Natural killer cell treated with Interleukin-12 subunit alpha and Interleukin-12 subunit beta and Interleukin-15 and Interleukin-18, amount 100 ng/mL, for 72 hours (primary cell): ENCODE measurements around the gene MARCKS. TPM values are rescaled to one million over a fixed set of nuclear protein-coding genes. Genes with fewer than 3 reads are reported as not detected.

ENCODE experiments used
- ATAC-seq, 2 donors: fragments of 150-1000 bp; cut with Tn5 transposase in 1 of 2; sonication (Bioruptor Pico), chemical (Tn5 transposase) in 1 of 2; 2 replicates each; pipeline ENCODE4 v1.10.0; 2021
- DNase-seq: peaks from one replicate; pipeline ENCODE4 v3.0.0; 2022; ENCODE audit warnings: low spot score
- H3K27ac Mint-ChIP-seq, 2 donors: 1 replicate in 1 of 2; 2 replicates in 1 of 2; pipeline ENCODE4 v1.8.0; 2022; ENCODE audit warnings: mixed read lengths in 2 of 2, mild to moderate bottlenecking in 1 of 2, moderate library complexity in 1 of 2
- H3K27me3 Mint-ChIP-seq, 2 donors: 1 replicate in 1 of 2; 2 replicates in 1 of 2; pipeline ENCODE4 v1.8.0; 2022; ENCODE audit warnings: mixed read lengths in 2 of 2
- H3K36me3 Mint-ChIP-seq: one replicate; pipeline ENCODE4 v1.8.0; 2022; ENCODE audit warnings: mixed read lengths
- H3K4me1 Mint-ChIP-seq, 2 donors: 1 replicate in 1 of 2; 2 replicates in 1 of 2; pipeline ENCODE4 v1.8.0; 2022; ENCODE audit warnings: low read depth in 2 of 2, mixed read lengths in 2 of 2, mild to moderate bottlenecking in 1 of 2
- H3K4me3 Mint-ChIP-seq: one replicate; pipeline ENCODE4 v1.8.0; 2022; ENCODE audit warnings: mixed read lengths
- H3K9me3 Mint-ChIP-seq: 2 replicates; pipeline ENCODE4 v1.8.0; 2022; ENCODE audit warnings: mixed read lengths
- total RNA-seq, 2 donors: library from RNA; stranded (reverse); gene quantifications; one replicate each; pipeline ENCODE4 v1.2.3, GENCODE V29; 2022

MARCKS gene
- total RNA-seq, 2 donors from 2014 or later = 0.74 to 1.1 TPM

DNA sequence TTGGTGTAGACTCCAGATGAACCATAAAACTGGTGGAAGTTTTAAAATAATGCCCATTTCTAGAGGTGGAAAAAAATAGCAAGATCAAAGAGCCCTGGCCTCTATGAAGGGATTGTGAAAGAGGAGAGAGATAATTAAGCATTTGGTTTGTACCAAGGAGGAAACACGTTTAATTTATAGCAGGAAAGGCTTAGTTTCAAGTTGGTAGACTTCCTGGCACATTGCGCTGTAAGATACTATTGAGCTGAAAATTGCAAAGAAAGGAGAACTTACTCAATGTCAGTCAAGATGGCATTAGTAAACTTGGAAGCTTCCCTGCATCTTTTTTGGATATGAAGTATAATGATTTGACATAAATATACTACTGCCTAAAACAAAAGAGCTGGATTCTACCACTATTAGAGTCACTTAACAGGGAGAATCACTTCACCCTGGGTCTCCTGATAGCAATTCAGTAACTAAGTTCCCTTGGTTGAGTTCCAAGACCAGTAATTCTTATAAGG lies 24.4 kb downstream of the MARCKS start:
- Mint-ChIP-seq H3K27ac (no peak overlapping the region), H3K4me3 (no peak overlapping the region), H3K27me3 (peaks cover 22 to 43% of the 10 kb centered on the region in 2 donors), H3K36me3 (no peaks in the 10 kb centered on the region), H3K4me1 (no peaks in the 10 kb centered on the region), H3K9me3 (no peaks in the 10 kb centered on the region)
- DNase-seq (no peak), ATAC-seq (no peak)

GRCh38 chr6:113882336-113883022 lies 25.3 kb downstream of the MARCKS start:
- Mint-ChIP-seq H3K9me3 (no peaks in the 10 kb centered on the region), H3K4me3 (no peak overlapping the region), H3K36me3 (no peaks in the 10 kb centered on the region), H3K4me1 (no peaks in the 10 kb centered on the region), H3K27me3 (peaks cover 22 to 38% of the 10 kb centered on the region in 2 donors), H3K27ac (no peak overlapping the region)
- DNase-seq = no peak
- ATAC-seq = no peak

- no peak for DNase-seq
These were observed 26.9 kb downstream of the MARCKS start for GRCh38 chr6:113884011-113884410.

DNA sequence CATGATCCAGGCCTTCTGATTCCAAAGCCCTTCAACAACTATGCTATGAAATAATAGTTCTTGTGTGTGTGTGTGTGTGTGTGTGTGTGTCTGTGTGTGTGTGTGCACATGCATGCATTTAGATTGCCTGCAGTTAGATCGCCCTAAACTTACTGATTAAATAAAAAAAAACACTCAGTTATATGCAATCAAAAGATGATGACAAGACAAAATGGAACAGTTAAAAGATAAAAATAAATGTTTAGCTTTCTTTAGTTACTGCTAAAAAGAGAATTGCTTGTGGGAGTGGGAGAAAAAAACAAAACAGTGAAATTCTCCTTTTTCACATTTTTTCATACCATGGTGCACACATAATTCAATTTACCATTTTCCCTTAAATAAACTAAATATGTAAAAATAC lies 29.4 kb downstream of the MARCKS start:
- Mint-ChIP-seq H3K9me3 (no peaks in the 10 kb centered on the region), H3K4me3 (no peak overlapping the region)

More at GRCh38 chr6:113884011-113884410, 26.9 kb downstream of the MARCKS start:
- Mint-ChIP-seq H3K27me3 (peaks cover 20 to 28% of the 10 kb centered on the region in 2 donors), H3K36me3 (no peaks in the 10 kb centered on the region), H3K4me3 (no peak overlapping the region), H3K27ac (no peak overlapping the region), H3K4me1 (no peaks in the 10 kb centered on the region), H3K9me3 (no peaks in the 10 kb centered on the region)
- ATAC-seq = no peak

DNA sequence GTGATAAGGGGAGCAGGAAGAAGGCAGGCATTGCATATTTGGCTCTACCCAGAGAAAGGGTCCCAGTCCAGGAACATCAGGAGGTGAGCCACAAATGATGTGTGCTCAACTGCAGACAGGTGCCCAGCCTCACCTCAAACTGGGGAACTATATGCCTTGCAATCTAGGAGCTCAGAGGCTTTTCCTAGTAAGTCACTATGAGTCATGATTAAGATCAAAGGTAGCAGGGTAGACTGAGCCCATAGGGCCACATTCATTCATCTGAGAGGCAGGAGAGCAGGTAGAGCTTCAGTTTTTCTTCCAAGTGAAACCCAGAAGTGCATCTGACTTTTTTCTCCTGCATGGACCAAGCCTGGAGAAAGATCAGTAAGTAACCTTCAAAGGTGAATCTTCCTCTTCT lies 31.3 kb downstream of the MARCKS start:
- no peak overlapping the region for H3K4me3 Mint-ChIP-seq
- H3K4me1 Mint-ChIP-seq = no peaks in the 10 kb centered on the region
- H3K36me3 Mint-ChIP-seq = no peaks in the 10 kb centered on the region
- H3K27me3 Mint-ChIP-seq = peaks cover 12 to 29% of the 10 kb centered on the region in 2 donors
- no peak for DNase-seq
- ATAC-seq = no peak
- H3K27ac Mint-ChIP-seq = no peak overlapping the region
- H3K9me3 Mint-ChIP-seq = no peaks in the 10 kb centered on the region

More for the DNA sequence above, 29.4 kb downstream of the MARCKS start:
- DNase-seq (no peak), ATAC-seq (no peak)
- Mint-ChIP-seq H3K27me3 (peaks cover 14 to 19% of the 10 kb centered on the region in 2 donors), H3K4me1 (no peaks in the 10 kb centered on the region), H3K36me3 (no peaks in the 10 kb centered on the region), H3K27ac (no peak overlapping the region)

- Mint-ChIP-seq H3K4me1 (no peaks in the 10 kb centered on the region), H3K4me3 (no peak overlapping the region), H3K9me3 (no peaks in the 10 kb centered on the region), H3K27ac (no peak overlapping the region), H3K36me3 (no peaks in the 10 kb centered on the region), H3K27me3 (peaks cover 13 to 31% of the 10 kb centered on the region in 2 donors)
- ATAC-seq = no peak
- no peak for DNase-seq
These were observed 31.9 kb downstream of the MARCKS start for GRCh38 chr6:113888956-113889630.

- DNase-seq (no peak), ATAC-seq (no peak)
- Mint-ChIP-seq H3K36me3 (no peaks in the 10 kb centered on the region), H3K4me3 (no peak overlapping the region), H3K27me3 (peaks cover 16 to 34% of the 10 kb centered on the region in 2 donors), H3K9me3 (no peaks in the 10 kb centered on the region), H3K4me1 (no peaks in the 10 kb centered on the region), H3K27ac (no peak overlapping the region)
These were observed 36.3 kb downstream of the MARCKS start for GRCh38 chr6:113893451-113893850.

- Mint-ChIP-seq H3K27me3 (peaks cover 16 to 34% of the 10 kb centered on the region in 2 donors), H3K9me3 (no peaks in the 10 kb centered on the region), H3K27ac (no peak overlapping the region), H3K36me3 (no peaks in the 10 kb centered on the region), H3K4me1 (no peaks in the 10 kb centered on the region), H3K4me3 (no peak overlapping the region)
- no peak for ATAC-seq
- DNase-seq = no peak
These were observed 36.7 kb downstream of the MARCKS start for GRCh38 chr6:113893866-113894265.

DNA sequence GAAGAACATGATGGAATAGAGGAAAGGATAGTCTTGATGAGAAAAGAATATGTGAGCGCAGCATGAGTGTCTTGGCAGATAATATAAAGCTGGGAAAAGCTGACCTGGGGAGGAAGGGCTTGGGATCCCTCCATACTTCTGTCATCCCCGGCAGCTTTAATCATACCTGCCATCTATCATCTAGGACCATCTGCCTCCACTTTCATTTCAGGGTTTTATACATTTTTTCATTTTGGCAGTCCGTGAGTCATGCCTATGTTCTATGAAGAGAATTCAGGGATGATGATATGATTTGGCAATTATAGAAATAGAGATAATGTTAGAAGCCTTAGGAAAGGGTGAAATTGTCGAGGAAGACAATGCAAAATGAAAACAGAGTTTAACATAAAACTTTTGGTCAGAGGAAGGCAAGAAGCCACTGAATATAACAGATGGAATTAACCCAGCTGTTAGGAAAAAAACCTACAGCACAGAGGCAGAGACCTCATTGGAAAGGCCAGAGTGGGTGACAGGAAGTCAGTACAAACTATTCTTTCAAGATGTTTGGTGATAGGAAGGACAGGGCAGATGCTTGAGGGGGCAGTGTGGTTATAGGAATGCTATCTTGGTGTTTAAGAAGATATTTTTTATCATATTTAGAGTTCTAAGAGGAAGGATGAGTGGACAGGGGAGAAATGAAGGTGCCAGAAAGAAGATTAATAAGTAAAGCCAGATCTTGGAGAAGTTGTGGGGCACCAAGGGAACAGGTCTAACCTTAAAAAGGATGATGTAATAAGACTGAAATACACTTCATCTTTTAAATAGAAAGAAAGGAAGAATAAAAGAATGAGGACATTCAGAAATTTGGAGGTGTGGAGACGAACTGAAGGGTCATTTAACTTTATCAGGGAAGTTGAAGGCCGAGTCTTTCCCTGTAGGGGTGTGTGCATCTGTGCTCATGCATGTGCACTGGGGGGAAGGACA lies 37.8 kb downstream of the MARCKS start:
- Mint-ChIP-seq H3K9me3 (no peaks in the 10 kb centered on the region), H3K4me1 (no peaks in the 10 kb centered on the region), H3K36me3 (no peaks in the 10 kb centered on the region), H3K4me3 (no peak overlapping the region), H3K27ac (no peak overlapping the region), H3K27me3 (peaks cover 18 to 45% of the 10 kb centered on the region in 2 donors)
- DNase-seq (no peak), ATAC-seq (no peak)

DNA sequence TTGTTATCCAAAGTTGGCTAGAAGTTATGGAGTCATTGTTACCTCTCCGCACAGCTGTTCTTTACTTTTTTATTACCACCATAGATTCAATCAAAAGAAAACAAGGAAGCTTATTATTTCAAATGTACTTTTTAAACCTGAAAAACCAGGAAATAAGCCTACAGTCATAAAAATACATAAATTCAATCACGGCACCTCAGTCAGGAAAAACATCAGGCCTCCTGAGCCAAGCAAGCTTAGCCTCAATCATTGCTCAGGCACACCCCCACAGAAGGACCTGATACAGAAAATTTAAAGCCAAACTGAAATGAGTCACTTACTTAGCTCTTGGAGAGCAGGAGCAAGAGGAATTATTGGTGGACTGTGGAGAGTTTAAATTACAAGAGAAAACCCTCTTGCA lies 44.3 kb downstream of the MARCKS start:
- DNase-seq (no peak), ATAC-seq (no peak)
- Mint-ChIP-seq H3K4me3 (no peak overlapping the region), H3K4me1 (no peaks in the 10 kb centered on the region), H3K36me3 (no peaks in the 10 kb centered on the region), H3K9me3 (no peaks in the 10 kb centered on the region), H3K27ac (no peak overlapping the region), H3K27me3 (peaks cover 7 to 28% of the 10 kb centered on the region in 2 donors)

DNA sequence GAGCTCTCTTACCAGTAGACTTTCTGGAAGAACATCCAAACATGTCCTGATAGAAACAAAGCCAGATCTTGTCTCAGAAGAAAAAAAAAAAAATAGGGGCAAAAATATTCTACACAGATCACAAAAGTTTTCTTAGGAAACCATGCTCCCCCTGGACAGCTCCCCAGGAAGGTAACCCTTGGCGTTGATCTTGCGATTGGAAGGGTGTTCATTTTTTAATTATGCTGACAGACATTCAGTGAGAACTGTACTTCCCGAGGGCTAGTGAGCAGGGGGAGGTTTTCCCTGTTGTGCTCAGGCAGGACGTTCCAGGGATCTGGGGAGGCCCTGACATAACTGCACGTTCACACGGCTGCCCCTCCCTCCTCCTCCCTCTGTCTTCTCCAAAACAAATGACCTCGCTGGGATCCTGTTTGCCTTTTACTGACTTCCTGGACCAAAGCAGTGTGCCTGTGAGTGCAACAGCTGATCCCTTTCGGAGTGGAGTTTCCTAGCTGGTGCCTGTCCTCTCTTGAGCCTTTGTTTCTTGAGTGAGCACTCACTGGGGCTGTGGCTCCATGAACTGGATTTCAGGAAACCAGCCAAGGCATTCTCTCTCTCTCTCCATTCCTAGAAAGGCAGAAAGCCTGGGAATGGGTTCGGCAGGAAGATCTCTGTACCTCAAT lies 46.7 kb downstream of the MARCKS start:
- no peak for ATAC-seq
- H3K27ac Mint-ChIP-seq = no peak overlapping the region
- no peaks in the 10 kb centered on the region for H3K9me3 Mint-ChIP-seq
- no peak for DNase-seq
- no peak overlapping the region for H3K4me3 Mint-ChIP-seq
- H3K4me1 Mint-ChIP-seq = no peaks in the 10 kb centered on the region
- H3K36me3 Mint-ChIP-seq = no peaks in the 10 kb centered on the region
- H3K27me3 Mint-ChIP-seq = peaks cover 10 to 28% of the 10 kb centered on the region in 2 donors

GRCh38 chr6:113907102-113907815 lies 50.1 kb downstream of the MARCKS start:
- H3K9me3 Mint-ChIP-seq = no peaks in the 10 kb centered on the region
- no peak overlapping the region for H3K4me3 Mint-ChIP-seq
- ATAC-seq (no peak), DNase-seq (no peak)
- peaks cover 6 to 7% of the 10 kb centered on the region in 2 donors for H3K27me3 Mint-ChIP-seq
- no peak overlapping the region for H3K27ac Mint-ChIP-seq
- no peaks in the 10 kb centered on the region for H3K36me3 Mint-ChIP-seq
- no peaks in the 10 kb centered on the region for H3K4me1 Mint-ChIP-seq

GRCh38 chr6:113908801-113909200 lies 51.7 kb downstream of the MARCKS start:
- ATAC-seq (no peak), DNase-seq (no peak)
- no peak overlapping the region for H3K27ac Mint-ChIP-seq
- no peaks in the 10 kb centered on the region for H3K9me3 Mint-ChIP-seq
- no peak overlapping the region for H3K4me3 Mint-ChIP-seq
- H3K27me3 Mint-ChIP-seq = peaks cover 6 to 7% of the 10 kb centered on the region in 2 donors
- H3K4me1 Mint-ChIP-seq = no peaks in the 10 kb centered on the region
- H3K36me3 Mint-ChIP-seq = no peaks in the 10 kb centered on the region
